ENCODE data around the gene SUMF2. TPM values are rescaled to one million over a fixed set of nuclear protein-coding genes. Genes with fewer than 3 reads are reported as not detected.

The SUMF2 gene
- total and polyA plus RNA-seq, 2 of the 13 experiments (the other 11 are each of a cell fraction or from before 2014, with no cell fraction given): 48.9 to 54.4 TPM

- TF ChIP-seq ZBTB10 (CRISPR knock-in tag; IDR thresholded peaks at IDR 0.05; ENCODE audit: borderline replicate concordance): no peak
- no peak for TF ChIP-seq CSRNP2 (CRISPR knock-in tag; conservative IDR thresholded peaks at IDR 0.05; ENCODE audit: low read depth)
- TF ChIP-seq CENPT (CRISPR knock-in tag; IDR thresholded peaks at IDR 0.05; ENCODE audit: low read depth): no peak
- no peak for TF ChIP-seq PAF1 (CRISPR knock-in tag; IDR thresholded peaks at IDR 0.05)
- no peak; the same call in 1 of the 2 replicates for TF ChIP-seq ZNF790 (CRISPR knock-in tag; IDR thresholded peaks at IDR 0.05; ENCODE audit: borderline replicate concordance)
- TF ChIP-seq ARNT (IDR thresholded peaks at IDR 0.05): no peak
- TF ChIP-seq KAT2B (IDR thresholded peaks at IDR 0.05; ENCODE audit: borderline replicate concordance, low read depth, low read length): no peak
- TF ChIP-seq ZFP82 (CRISPR knock-in tag; IDR thresholded peaks at IDR 0.05; ENCODE audit: borderline replicate concordance): no peak
- TF ChIP-seq CHD4 (IDR thresholded peaks at IDR 0.05; ENCODE audit: borderline replicate concordance, low read length): no peak
- peak; percentile 84 for TF ChIP-seq ELF1 (CRISPR knock-in tag; IDR thresholded peaks at IDR 0.05)
- 0 out of 2 replicates have a peak, but pooled peaks have one; percentile 78 for TF ChIP-seq ZNF674 (CRISPR knock-in tag; IDR thresholded peaks at IDR 0.05; ENCODE audit: low read depth)
- no peak; the same call in 1 of the 2 replicates for TF ChIP-seq ZBTB26 (CRISPR knock-in tag; IDR thresholded peaks at IDR 0.05; ENCODE audit: borderline replicate concordance)
- peak; percentile 95 for TF ChIP-seq ZFX (CRISPR knock-in tag; IDR thresholded peaks at IDR 0.05; ENCODE audit: low read depth)
- no peak for TF ChIP-seq DPF2 (CRISPR knock-in tag; IDR thresholded peaks at IDR 0.05; ENCODE audit: borderline replicate concordance, low read depth)
- TF ChIP-seq MZF1 (CRISPR knock-in tag; IDR thresholded peaks at IDR 0.05; ENCODE audit: borderline replicate concordance): no peak
- TF ChIP-seq ZNF207 (IDR thresholded peaks at IDR 0.05; ENCODE audit: borderline replicate concordance): no peak
- TF ChIP-seq SYNCRIP (IDR thresholded peaks at IDR 0.05; ENCODE audit: insufficient read depth, low read depth, low read length): no peak
- TF ChIP-seq ZNF367 (CRISPR knock-in tag; IDR thresholded peaks at IDR 0.05; ENCODE audit: borderline replicate concordance): no peak
- no peak for TF ChIP-seq HHEX (CRISPR knock-in tag; IDR thresholded peaks at IDR 0.05)
- TF ChIP-seq PBX3 (CRISPR knock-in tag; IDR thresholded peaks at IDR 0.05; ENCODE audit: borderline replicate concordance): no peak
- TF ChIP-seq ZNF746 (CRISPR knock-in tag; IDR thresholded peaks at IDR 0.05): peak; percentile 76; the same call in 1 of the 2 replicates
- TF ChIP-seq MIER2 (CRISPR knock-in tag; IDR thresholded peaks at IDR 0.05): no peak
- peak; percentile 89 for TF ChIP-seq YY1 (IDR thresholded peaks at IDR 0.05; ENCODE audit: insufficient read depth, insufficient replicate concordance, low read depth, low read length)
These were observed 12.5 kb upstream of the SUMF2 start, which contains the start of the genes CCT6A and PSPH (continued) for GRCh38 chr7:56051339-56052191.

All from HepG2 (cell line).